ENCODE data around the gene RFX3.

The RFX3 gene

GRCh38 chr9:3361116-3361515 is 164.7 kb downstream of the RFX3 start:
- DNase-seq (ENCODE audit: low read depth in 1 of 2, low spot score in 1 of 2) = peak in 1 of 2 experiments; percentile 51
- Histone ChIP-seq H3K27me3 (ENCODE audit: insufficient read depth, poor library complexity, severe bottlenecking) (no peaks in the 10 kb centered on the region), H3K4me3 (replicated peaks; ENCODE audit: insufficient read depth, low read length) (no peak overlapping the region), H3K27ac (replicated peaks) (0 out of 2 replicates have a peak overlapping the region, but pooled peaks have one; percentile 10)
- peak; percentile 25; the same call in 1 of the 2 replicates for TF ChIP-seq SPI1 (IDR thresholded peaks at IDR 0.05; ENCODE audit: borderline replicate concordance, low read depth)
- no peak for TF ChIP-seq POLR2AphosphoS5 (IDR thresholded peaks at IDR 0.05; ENCODE audit: low read depth)

GRCh38 chr9:3360245-3360644 is 165.6 kb downstream of the RFX3 start:
- no peak overlapping the region for H3K27ac ChIP-seq (replicated peaks)
- no peak for DNase-seq (ENCODE audit: low read depth in 1 of 2, low spot score in 1 of 2)
- no peak overlapping the region for H3K4me3 ChIP-seq (replicated peaks; ENCODE audit: insufficient read depth, low read length)
- no peak for TF ChIP-seq GABPA (IDR thresholded peaks at IDR 0.05; ENCODE audit: low read depth)
- no peak for TF ChIP-seq POLR2AphosphoS5 (IDR thresholded peaks at IDR 0.05; ENCODE audit: low read depth)
- no peak for TF ChIP-seq SPI1 (IDR thresholded peaks at IDR 0.05; ENCODE audit: borderline replicate concordance, low read depth)
- TF ChIP-seq, protein P1, sequence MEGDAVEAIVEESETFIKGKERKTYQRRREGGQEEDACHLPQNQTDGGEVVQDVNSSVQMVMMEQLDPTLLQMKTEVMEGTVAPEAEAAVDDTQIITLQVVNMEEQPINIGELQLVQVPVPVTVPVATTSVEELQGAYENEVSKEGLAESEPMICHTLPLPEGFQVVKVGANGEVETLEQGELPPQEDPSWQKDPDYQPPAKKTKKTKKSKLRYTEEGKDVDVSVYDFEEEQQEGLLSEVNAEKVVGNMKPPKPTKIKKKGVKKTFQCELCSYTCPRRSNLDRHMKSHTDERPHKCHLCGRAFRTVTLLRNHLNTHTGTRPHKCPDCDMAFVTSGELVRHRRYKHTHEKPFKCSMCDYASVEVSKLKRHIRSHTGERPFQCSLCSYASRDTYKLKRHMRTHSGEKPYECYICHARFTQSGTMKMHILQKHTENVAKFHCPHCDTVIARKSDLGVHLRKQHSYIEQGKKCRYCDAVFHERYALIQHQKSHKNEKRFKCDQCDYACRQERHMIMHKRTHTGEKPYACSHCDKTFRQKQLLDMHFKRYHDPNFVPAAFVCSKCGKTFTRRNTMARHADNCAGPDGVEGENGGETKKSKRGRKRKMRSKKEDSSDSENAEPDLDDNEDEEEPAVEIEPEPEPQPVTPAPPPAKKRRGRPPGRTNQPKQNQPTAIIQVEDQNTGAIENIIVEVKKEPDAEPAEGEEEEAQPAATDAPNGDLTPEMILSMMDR (IDR thresholded peaks at IDR 0.05; ENCODE audit: insufficient read depth, low read length) = no peak
- TF ChIP-seq, protein P2, sequence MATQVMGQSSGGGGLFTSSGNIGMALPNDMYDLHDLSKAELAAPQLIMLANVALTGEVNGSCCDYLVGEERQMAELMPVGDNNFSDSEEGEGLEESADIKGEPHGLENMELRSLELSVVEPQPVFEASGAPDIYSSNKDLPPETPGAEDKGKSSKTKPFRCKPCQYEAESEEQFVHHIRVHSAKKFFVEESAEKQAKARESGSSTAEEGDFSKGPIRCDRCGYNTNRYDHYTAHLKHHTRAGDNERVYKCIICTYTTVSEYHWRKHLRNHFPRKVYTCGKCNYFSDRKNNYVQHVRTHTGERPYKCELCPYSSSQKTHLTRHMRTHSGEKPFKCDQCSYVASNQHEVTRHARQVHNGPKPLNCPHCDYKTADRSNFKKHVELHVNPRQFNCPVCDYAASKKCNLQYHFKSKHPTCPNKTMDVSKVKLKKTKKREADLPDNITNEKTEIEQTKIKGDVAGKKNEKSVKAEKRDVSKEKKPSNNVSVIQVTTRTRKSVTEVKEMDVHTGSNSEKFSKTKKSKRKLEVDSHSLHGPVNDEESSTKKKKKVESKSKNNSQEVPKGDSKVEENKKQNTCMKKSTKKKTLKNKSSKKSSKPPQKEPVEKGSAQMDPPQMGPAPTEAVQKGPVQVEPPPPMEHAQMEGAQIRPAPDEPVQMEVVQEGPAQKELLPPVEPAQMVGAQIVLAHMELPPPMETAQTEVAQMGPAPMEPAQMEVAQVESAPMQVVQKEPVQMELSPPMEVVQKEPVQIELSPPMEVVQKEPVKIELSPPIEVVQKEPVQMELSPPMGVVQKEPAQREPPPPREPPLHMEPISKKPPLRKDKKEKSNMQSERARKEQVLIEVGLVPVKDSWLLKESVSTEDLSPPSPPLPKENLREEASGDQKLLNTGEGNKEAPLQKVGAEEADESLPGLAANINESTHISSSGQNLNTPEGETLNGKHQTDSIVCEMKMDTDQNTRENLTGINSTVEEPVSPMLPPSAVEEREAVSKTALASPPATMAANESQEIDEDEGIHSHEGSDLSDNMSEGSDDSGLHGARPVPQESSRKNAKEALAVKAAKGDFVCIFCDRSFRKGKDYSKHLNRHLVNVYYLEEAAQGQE (IDR thresholded peaks at IDR 0.05; ENCODE audit: insufficient replicate concordance, low read depth) = no peak
- H3K27me3 ChIP-seq (ENCODE audit: insufficient read depth, poor library complexity, severe bottlenecking) = no peaks in the 10 kb centered on the region

GRCh38 chr9:3359778-3360177 is 166.0 kb downstream of the RFX3 start:
- no peak for DNase-seq (ENCODE audit: low read depth in 1 of 2, low spot score in 1 of 2)
- Histone ChIP-seq H3K27ac (replicated peaks) (no peak overlapping the region), H3K27me3 (ENCODE audit: insufficient read depth, poor library complexity, severe bottlenecking) (no peaks in the 10 kb centered on the region), H3K4me3 (replicated peaks; ENCODE audit: insufficient read depth, low read length) (no peak overlapping the region)
- TF ChIP-seq, protein P2 (IDR thresholded peaks at IDR 0.05; ENCODE audit: insufficient replicate concordance, low read depth) = no peak
- TF ChIP-seq POLR2AphosphoS5 (IDR thresholded peaks at IDR 0.05; ENCODE audit: low read depth) (no peak), SPI1 (IDR thresholded peaks at IDR 0.05; ENCODE audit: borderline replicate concordance, low read depth) (no peak), GABPA (IDR thresholded peaks at IDR 0.05; ENCODE audit: low read depth) (no peak)
- TF ChIP-seq, protein P1 (IDR thresholded peaks at IDR 0.05; ENCODE audit: insufficient read depth, low read length) = no peak

DNA sequence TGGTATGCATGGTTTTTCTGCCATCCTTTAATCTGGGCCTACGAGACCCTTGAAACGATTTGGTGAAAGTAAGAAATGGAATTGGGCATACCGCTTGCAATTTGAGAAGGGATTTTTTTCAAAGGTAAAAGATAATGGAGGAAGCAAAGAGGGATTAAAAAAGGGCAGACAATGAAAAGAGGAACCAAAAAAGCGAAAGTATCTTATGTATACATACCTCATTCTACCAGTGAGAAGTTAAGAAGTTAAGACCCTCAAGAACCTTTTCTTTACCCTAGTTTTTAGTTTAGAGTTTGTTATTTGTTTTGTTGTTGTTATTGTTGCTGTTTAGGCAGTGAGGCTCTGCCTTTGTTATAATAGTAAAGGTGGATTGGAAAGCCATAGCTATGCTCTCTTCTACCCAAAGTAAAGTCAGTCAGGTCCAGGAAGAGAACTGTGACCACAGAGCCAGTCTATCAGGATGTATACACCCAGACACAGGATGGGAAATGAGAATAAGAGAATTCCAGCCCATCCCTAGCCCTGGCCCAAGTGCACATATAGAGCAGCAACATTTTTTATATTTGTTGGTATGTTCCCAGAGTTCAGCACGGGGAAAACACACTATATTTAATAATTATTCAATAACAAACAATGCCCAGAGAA is 166.6 kb downstream of the RFX3 start:
- Histone ChIP-seq H3K4me3 (replicated peaks; ENCODE audit: insufficient read depth, low read length) (no peak overlapping the region), H3K27ac (replicated peaks) (no peak overlapping the region), H3K27me3 (ENCODE audit: insufficient read depth, poor library complexity, severe bottlenecking) (no peaks in the 10 kb centered on the region)
- DNase-seq (ENCODE audit: low read depth in 1 of 2, low spot score in 1 of 2) = no peak
- TF ChIP-seq SPI1 (IDR thresholded peaks at IDR 0.05; ENCODE audit: borderline replicate concordance, low read depth) (no peak), POLR2AphosphoS5 (IDR thresholded peaks at IDR 0.05; ENCODE audit: low read depth) (no peak)
- TF ChIP-seq, protein P2 (IDR thresholded peaks at IDR 0.05; ENCODE audit: insufficient replicate concordance, low read depth) = no peak
- TF ChIP-seq, protein P1 (IDR thresholded peaks at IDR 0.05; ENCODE audit: insufficient read depth, low read length) = no peak

Measured in HL-60 (cell line).